ENCODE results near the gene IGFBP4. TPM values are rescaled to one million over a fixed set of nuclear protein-coding genes. Genes with fewer than 3 reads are reported as not detected.
A peak's percentile ranks its signal among the peaks of the same experiment; 100 is the strongest.

IGFBP4 gene
- polyA plus RNA-seq, 1 of the 3 experiments (the other 2 are of a cell fraction) = 128 TPM

- WGBS (ENCODE audit: low lambda C conversion rate) = 95% methylated on average over 7 of the region's 7 CpGs
- Histone ChIP-seq H4K20me1 (ENCODE audit: insufficient read depth) (no peaks in the 10 kb centered on the region), H3F3A (replicated peaks; ENCODE audit: insufficient read depth) (peaks cover 3% of the 10 kb centered on the region), H3K27me3 (ENCODE audit: insufficient read depth) (no peaks in the 10 kb centered on the region), H3K9me2 (no peaks in the 10 kb centered on the region), H3K9me3 (no peaks in the 10 kb centered on the region), H3K4me1 (ENCODE audit: control insufficient read depth in 1 of 2, insufficient read depth in 2 of 2, low read depth in 1 of 2, low read length in 1 of 2) (peaks cover 6 to 15% of the 10 kb centered on the region in 2 experiments; a peak in 3 of 4 replicates), H3K9ac (no peak overlapping the region), H3K79me2 (ENCODE audit: insufficient read depth) (no peaks in the 10 kb centered on the region), H3K36me3 (replicated peaks in 1 of 2; ENCODE audit: control insufficient read depth in 1 of 2, insufficient read depth in 2 of 2, low read length in 1 of 2) (no peaks in the 10 kb centered on the region), H3K4me2 (no peak overlapping the region), H3K4me3 (ENCODE audit: low read depth in 2 of 2, low read length in 1 of 2) (no peak overlapping the region), H2AFZ (ENCODE audit: low read depth) (no peak overlapping the region), H3K27ac (ENCODE audit: low read depth in 2 of 2, low read length in 1 of 2) (no peak overlapping the region)
- CTCF ChIA-PET = interaction anchor here (1.8 to 5.3 kb wide), 3 partner anchors 8 to 70 kb away, joined by 3 to 45 read pairs (median 43); partner anchors contain the start of gene IGFBP4
- TF ChIP-seq MEF2A (IDR thresholded peaks at IDR 0.05; ENCODE audit: borderline replicate concordance, low read depth) (no peak), RAD21 (IDR thresholded peaks at IDR 0.05; ENCODE audit: low read length) (no peak), TEAD4 (IDR thresholded peaks at IDR 0.05; ENCODE audit: borderline replicate concordance, insufficient read depth) (no peak), TAF1 (IDR thresholded peaks at IDR 0.05; ENCODE audit: borderline replicate concordance, low read depth, low read length) (no peak), MXI1 (IDR thresholded peaks at IDR 0.05; ENCODE audit: low read depth, low read length) (no peak), CTCF (IDR thresholded peaks at IDR 0.05) (no peak)
- no peak for DNase-seq
- POLR2A ChIA-PET = no interaction called here
These were observed 25.3 kb downstream of the IGFBP4 start for GRCh38 chr17:40468560-40468959.

GRCh38 chr17:40469805-40470675, 26.8 kb downstream of the IGFBP4 start:
- no peak overlapping the region for H3K4me3 ChIP-seq (ENCODE audit: low read depth in 2 of 2, low read length in 1 of 2)
- H3K27me3 ChIP-seq (ENCODE audit: insufficient read depth) = no peaks in the 10 kb centered on the region
- ChIA-PET CTCF (interaction anchor here (0.7 to 9.6 kb wide), 6 partner anchors 8 to 63 kb away, joined by 3 to 253 read pairs (median 12); partner anchors contain the start of gene IGFBP4), POLR2A (no interaction called here)
- H3K4me2 ChIP-seq = no peak overlapping the region
- H3K9me2 ChIP-seq = no peaks in the 10 kb centered on the region
- WGBS (ENCODE audit: low lambda C conversion rate) = 85% methylated on average over 4 of the region's 4 CpGs
- no peak for DNase-seq
- no peak overlapping the region for H2AFZ ChIP-seq (ENCODE audit: low read depth)
- H3K9ac ChIP-seq = no peak overlapping the region
- peak overlapping the region in 1 of 2 experiments; percentile 87; a peak in 1 of 4 replicates for H3K27ac ChIP-seq (ENCODE audit: low read depth in 2 of 2, low read length in 1 of 2)
- no peaks in the 10 kb centered on the region for H4K20me1 ChIP-seq (ENCODE audit: insufficient read depth)
- no peaks in the 10 kb centered on the region for H3K9me3 ChIP-seq
- H3K36me3 ChIP-seq (replicated peaks in 1 of 2; ENCODE audit: control insufficient read depth in 1 of 2, insufficient read depth in 2 of 2, low read length in 1 of 2) = no peaks in the 10 kb centered on the region
- peaks cover 6 to 15% of the 10 kb centered on the region in 2 experiments; a peak in 3 of 4 replicates for H3K4me1 ChIP-seq (ENCODE audit: control insufficient read depth in 1 of 2, insufficient read depth in 2 of 2, low read depth in 1 of 2, low read length in 1 of 2)
- no peaks in the 10 kb centered on the region for H3K79me2 ChIP-seq (ENCODE audit: insufficient read depth)
- peaks cover 3% of the 10 kb centered on the region for H3F3A ChIP-seq (replicated peaks; ENCODE audit: insufficient read depth)
- TF ChIP-seq PBX3 (IDR thresholded peaks at IDR 0.05) = no peak
- TF ChIP-seq FOSL2 (IDR thresholded peaks at IDR 0.05; ENCODE audit: borderline replicate concordance, low read depth) = no peak
- no peak for TF ChIP-seq GABPA (IDR thresholded peaks at IDR 0.05; ENCODE audit: low read depth)
- no peak for TF ChIP-seq IRF3 (IDR thresholded peaks at IDR 0.05; ENCODE audit: low read depth, low read length)
- TF ChIP-seq FOXM1 (IDR thresholded peaks at IDR 0.05; ENCODE audit: low read depth) = no peak
- no peak for TF ChIP-seq JUND (IDR thresholded peaks at IDR 0.05)
- TF ChIP-seq REST (IDR thresholded peaks at IDR 0.05; ENCODE audit: low read depth, low read length) = no peak
- TF ChIP-seq RFX5 (IDR thresholded peaks at IDR 0.05; ENCODE audit: low read length) = no peak
- no peak for TF ChIP-seq EP300 (IDR thresholded peaks at IDR 0.05; ENCODE audit: borderline replicate concordance in 1 of 2, low read depth in 1 of 2, low read length in 1 of 2)
- no peak for TF ChIP-seq MXI1 (IDR thresholded peaks at IDR 0.05; ENCODE audit: low read depth, low read length)
- no peak for TF ChIP-seq TCF12 (IDR thresholded peaks at IDR 0.05)
- no peak for TF ChIP-seq MEF2A (IDR thresholded peaks at IDR 0.05; ENCODE audit: borderline replicate concordance, low read depth)
- no peak for TF ChIP-seq SIN3A (IDR thresholded peaks at IDR 0.05; ENCODE audit: borderline replicate concordance, low read depth, low read length)
- no peak for TF ChIP-seq CHD2 (IDR thresholded peaks at IDR 0.05; ENCODE audit: low read length, partially characterized antibody)
